CMK (cell line): Measurements from ENCODE around the gene RTRAF.

ENCODE experiments used
- DNase-seq: peaks from one replicate; pipeline ENCODE4 v3.0.0-alpha.2; 2010; ENCODE audit warnings: low read depth

The RTRAF gene

DNA sequence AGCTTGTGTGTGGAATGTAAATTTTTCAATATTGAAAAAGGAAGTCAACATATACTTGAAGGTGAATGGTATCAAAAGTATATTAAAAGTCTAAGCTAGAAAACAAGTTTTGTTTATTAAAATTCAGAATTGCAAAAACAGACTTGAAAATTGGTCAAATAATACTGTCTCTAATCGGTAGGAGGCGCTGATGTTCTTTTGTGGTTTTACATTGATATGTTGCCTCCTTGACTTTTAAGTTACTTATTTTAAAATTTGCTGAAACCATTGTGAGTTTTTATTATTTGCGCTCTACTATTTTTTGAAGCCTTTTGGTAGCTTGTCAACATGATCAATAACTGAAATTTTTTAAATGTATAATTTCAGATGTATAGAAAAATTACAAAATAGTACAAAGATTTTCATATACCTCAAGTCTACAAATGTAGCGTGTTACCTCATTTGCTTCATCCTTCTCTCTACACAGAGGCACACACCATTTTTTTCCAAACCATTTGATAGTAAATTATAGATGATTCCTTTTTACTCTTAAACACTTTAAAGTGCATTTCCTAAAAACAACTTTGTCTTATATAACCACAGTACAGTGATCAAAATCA is 6.9 kb downstream of the RTRAF start:
- DNase-seq, result no peak

- no peak for DNase-seq
These were observed 9.0 kb downstream of the RTRAF start for GRCh38 chr14:51998348-51998747.

- no peak for DNase-seq
These were observed 9.7 kb downstream of the RTRAF start for GRCh38 chr14:51999084-51999483.

DNA sequence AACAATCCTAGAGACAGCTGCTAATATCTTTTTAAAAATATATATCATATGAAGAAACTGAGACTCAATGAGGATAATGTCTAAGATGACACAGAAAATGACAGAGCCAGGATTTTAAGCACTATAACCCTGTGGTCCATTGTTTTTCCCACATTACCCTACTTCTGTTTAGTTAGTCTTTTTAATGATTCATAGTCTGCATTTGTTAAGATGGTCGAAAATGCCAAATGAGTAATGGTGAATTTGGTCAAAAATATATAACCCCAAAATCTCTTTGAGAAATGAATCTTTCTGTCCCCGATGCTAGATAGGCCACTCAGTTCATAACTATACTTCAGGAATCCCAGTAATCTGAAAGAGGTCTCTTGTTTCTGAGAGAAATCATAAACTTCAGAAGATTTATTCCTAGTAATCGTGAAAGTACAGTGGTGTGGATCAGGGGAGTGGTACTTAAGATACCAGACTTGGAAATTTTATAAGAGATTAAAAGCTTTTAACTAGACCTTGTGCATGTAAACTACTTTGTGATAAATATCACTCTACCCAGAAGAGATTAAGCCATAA is 10.8 kb downstream of the RTRAF start:
- DNase-seq, result no peak

- DNase-seq, result no peak
These were observed 11.3 kb downstream of the RTRAF start for GRCh38 chr14:52000696-52001095.

DNA sequence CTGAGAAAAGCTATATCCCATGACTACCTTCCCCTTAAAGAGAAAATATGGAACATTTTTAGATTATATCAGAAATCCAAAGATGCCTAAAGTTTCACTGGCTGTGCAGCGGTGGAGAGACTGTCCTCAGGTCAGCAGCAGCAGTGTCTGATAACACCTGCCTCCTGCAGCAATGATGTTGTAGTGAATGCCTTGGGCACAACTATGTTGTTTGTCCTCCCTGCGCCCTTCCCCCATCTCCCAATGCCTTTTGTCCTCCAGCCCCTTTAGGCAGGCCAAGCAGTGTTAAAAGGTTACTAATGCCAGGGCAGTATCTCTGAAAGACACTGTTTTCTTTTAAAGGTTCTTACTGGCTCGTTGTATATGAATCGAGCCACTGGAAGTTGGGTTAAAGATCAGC is 13.2 kb downstream of the RTRAF start:
- no peak for DNase-seq

DNA sequence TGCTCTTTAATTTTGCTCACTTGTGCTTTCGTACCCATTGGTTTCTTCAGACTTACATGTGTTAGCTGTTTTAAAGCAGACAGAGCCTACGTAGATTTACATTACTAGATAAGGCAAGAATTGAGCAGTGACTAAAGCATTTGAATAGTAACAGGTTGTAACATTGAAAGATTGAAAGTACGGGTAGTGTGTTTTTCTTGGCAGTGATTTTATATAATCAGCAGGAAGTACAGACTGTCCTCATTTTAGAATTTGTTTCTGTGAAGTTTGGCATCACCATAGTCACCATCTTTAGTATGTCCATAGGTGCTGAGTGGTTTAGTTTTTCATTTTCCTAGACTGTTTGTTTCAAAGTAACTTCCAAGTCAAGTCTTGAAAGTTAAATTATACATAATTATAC is 14.0 kb downstream of the RTRAF start:
- no peak for DNase-seq

GRCh38 chr14:52005625-52006024 is 16.3 kb downstream of the RTRAF start:
- DNase-seq, result no peak

GRCh38 chr14:52006361-52006760 is 17.0 kb downstream of the RTRAF start:
- DNase-seq, result no peak

- no peak for DNase-seq
These were observed 17.9 kb downstream of the RTRAF start for GRCh38 chr14:52007211-52007610.

- DNase-seq, result no peak
These were observed 18.3 kb downstream of the RTRAF start for GRCh38 chr14:52007637-52008036.

GRCh38 chr14:52008136-52008535 is 18.8 kb downstream of the RTRAF start:
- DNase-seq, result no peak

DNA sequence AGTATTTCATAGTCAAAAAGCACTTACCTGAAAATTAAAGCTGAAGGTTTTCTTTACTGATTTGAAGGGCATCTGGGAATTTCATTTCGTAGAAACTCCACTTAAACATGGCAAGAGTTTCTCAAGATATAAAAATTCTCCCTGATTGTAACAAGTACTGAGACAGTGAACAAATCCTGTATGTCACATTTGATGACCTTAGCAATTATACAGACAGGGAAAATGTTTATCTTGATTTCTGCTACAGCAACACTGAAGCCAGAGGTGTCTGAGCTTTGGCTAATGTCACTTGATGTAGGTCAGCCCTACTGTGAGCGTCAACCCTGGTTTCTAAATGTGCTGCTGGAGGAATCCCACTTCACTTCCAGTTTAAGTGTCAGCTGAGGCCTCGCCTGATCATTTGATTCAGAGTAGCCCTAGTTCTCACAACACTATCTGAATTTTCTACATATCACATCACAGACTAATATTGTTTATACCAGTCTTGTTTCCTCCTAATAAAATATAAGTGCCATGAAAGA is 20.9 kb downstream of the RTRAF start:
- DNase-seq, result no peak

DNA sequence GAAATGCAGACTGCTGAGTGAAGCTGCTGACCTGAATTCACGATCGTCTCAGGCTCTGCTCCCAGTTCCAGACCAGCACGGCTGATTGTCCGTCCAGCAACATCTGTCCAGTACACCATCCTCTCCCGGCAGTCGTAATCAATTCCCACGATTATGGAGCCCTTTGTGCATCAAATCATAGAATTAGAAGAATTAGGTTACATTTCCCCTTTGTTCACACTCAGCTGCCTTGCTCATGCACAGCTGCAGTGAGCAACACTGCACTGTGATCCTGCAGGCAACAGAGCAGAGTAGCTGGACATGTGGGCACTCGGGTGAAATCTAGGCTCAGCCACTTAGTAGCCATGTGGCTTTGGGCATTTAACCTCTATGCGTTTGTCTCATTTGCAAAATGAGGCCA is 22.2 kb downstream of the RTRAF start:
- DNase-seq, result no peak

DNA sequence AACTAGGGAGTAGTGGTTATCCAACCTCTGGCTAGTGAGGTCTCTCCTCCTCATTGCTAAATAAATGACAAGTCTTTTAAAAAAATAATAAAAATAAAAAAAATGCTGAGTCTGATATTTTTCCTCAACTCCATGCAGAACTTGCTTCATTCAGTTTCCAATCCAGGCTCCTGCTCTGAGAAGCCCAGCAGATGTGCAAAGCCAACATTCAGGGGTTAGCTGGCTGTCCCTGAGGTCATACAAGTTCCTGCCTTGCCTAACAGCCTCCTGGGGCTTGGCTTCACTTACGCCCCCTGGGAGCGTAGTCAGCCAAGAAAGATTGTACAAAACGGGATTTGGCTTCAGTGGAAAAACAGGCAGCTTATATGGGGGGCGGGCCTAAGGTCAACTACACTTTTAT is 23.3 kb downstream of the RTRAF start:
- no peak for DNase-seq

- DNase-seq, result no peak
These were observed 24.7 kb downstream of the RTRAF start for GRCh38 chr14:52013984-52014600.

DNA sequence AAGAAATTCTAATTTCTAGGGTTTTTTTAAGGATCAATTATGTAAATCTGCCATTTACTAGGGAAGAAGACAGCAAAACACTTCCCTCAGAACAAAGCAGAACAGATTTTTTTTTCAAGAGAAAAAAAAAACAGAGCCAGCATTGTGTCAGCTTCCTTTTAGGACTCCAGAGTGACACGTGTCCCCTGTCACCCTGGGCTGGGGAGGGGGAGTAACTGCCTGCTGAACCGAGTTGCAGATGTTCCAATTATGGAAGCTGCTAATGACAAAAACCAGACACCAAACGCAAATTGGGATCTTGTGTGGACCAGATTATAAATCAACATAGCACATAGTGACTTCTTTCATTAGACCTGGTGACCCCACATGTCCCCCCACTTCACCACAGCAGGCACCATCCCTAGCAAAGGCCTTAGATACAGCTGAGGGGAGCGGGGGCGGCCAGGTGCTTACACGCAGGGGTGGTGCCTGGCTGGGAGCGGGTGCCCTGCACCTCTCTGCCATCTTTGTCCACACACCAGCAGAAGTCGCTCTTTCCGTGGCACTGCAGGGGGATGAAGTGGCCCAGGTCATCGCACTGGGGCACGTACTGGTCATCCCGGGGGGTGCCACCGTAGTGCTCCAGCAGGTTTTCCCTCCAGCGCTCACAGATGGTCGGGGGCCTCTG is 25.4 kb downstream of the RTRAF start:
- DNase-seq, result no peak

DNA sequence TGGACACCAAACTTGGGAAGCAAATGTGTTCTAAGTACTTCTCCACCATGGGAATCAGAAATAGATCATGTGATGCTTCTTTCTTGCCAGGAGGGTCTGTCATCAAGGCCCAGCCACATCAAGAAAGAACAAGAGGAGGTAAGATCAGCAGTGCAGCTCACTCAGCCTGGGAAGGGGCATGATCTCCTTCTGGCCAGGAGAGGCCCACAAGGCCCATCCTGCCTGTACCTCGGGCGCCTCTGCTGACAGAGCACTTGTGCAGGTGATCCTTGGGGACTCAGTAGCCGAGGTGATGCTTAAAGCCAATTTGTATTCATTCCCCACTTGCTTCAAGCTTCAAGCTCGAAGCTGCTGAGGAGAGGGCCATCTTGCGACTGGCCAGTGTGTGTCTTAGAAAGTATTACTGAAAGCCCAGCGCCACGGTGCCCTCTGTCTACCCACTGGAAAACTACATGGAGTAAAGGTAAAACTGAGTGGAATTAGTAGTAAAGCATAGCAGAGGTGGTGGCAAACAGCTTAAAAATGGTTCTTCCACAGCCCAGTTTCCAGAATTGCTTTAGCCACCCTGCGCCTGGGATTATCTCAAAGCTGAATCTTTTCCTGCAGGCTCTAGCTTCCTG is 26.2 kb downstream of the RTRAF start:
- no peak for DNase-seq

DNA sequence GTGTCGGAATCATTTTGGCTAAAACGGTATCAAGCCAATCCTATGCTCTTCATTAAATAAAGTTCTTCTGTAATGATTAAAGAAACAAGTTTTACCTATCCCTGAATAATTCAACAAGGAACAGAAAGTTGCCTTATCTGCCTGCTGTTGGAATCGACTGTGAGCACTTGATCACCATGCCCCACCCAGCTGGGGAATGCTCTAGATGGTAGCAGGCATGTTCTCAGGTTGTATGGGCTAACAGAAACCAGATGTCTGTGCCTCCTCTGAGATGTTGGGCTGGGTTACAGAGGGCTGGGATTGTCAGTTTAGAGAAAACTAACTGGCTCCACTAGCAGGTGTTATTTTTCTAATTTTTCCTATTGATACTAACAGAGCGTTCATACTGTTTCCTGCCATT is 28.9 kb downstream of the RTRAF start:
- DNase-seq, result no peak

DNA sequence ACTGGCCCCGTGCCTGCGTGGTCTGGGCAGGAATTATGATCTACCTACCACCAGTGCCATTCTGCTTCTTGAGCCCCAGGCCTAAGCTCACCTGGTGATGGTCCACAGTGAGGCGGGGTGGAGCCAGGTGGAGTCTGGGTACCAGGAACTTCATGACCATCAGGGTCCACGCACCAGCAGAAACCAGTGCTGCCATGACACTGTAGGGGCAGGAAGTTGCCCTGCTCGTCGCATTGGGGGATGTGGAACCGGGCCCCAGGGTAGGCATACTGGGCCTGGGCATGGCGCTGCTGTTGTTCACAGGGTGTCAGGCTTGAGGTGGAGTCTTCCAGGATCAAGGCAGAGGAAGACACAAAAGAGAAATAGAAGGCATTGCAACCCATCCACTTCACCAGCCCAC is 29.6 kb downstream of the RTRAF start:
- no peak for DNase-seq

GRCh38 chr14:52020161-52020714 is 30.9 kb downstream of the RTRAF start:
- DNase-seq, result no peak
